ENCODE measurements around the gene ZNF665. TPM values are rescaled to one million over a fixed set of nuclear protein-coding genes. Genes with fewer than 3 reads are reported as not detected.
"Not testable (repeated sequence)": the region's sequence is repeated elsewhere in the genome, so short reads cannot be mapped to it uniquely, and the experiment has no call there.

The ZNF665 gene
- total RNA-seq, 1 donor from 2014 or later: 2.9 TPM

DNA sequence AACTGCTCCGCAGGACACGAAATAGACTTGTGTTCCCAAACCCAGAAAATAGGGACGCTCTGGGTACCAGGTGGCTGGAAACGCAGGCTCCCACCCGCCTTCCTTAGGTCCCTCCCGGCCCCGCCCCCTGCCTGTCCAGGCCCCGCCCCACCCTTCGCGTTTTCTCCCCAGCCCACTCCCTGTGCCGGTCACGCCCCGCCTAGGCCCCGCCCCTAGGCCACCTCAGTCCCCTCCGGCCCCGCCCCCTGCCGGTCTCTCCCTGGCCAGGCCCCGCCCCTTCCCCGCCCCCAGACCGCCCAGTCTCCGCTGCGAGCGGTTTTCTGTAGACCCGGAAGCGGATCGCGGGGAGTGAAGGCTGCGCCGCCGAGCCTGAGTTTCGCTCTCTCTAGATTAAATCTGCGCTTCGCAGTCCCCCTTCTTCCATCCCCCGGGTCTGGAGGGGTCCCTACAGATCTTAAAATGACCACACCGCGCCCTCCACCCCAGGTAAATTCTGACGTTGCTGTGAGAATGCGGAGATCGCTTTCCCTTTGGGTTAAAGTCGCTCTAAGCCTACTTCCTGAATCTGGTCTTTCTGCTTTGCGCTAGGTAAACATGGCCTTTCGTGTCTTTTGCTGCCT is 3.7 kb upstream of the ZNF665 start:
- no peaks in the 10 kb centered on the region for H3K27me3 ChIP-seq (ENCODE audit: control insufficient read depth, insufficient read depth, low read length)
- peak overlapping the region; percentile 89 for H3K4me3 ChIP-seq (ENCODE audit: low read depth, low read length)
- no peaks in the 10 kb centered on the region for H3K36me3 ChIP-seq (ENCODE audit: control insufficient read depth, insufficient read depth, low read length)
- TF ChIP-seq, protein P1, sequence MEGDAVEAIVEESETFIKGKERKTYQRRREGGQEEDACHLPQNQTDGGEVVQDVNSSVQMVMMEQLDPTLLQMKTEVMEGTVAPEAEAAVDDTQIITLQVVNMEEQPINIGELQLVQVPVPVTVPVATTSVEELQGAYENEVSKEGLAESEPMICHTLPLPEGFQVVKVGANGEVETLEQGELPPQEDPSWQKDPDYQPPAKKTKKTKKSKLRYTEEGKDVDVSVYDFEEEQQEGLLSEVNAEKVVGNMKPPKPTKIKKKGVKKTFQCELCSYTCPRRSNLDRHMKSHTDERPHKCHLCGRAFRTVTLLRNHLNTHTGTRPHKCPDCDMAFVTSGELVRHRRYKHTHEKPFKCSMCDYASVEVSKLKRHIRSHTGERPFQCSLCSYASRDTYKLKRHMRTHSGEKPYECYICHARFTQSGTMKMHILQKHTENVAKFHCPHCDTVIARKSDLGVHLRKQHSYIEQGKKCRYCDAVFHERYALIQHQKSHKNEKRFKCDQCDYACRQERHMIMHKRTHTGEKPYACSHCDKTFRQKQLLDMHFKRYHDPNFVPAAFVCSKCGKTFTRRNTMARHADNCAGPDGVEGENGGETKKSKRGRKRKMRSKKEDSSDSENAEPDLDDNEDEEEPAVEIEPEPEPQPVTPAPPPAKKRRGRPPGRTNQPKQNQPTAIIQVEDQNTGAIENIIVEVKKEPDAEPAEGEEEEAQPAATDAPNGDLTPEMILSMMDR (IDR thresholded peaks at IDR 0.05; ENCODE audit: insufficient read depth, low read length, poor library complexity, severe bottlenecking): no peak
- DNase-seq (ENCODE audit: low read depth): peak; percentile 51

DNA sequence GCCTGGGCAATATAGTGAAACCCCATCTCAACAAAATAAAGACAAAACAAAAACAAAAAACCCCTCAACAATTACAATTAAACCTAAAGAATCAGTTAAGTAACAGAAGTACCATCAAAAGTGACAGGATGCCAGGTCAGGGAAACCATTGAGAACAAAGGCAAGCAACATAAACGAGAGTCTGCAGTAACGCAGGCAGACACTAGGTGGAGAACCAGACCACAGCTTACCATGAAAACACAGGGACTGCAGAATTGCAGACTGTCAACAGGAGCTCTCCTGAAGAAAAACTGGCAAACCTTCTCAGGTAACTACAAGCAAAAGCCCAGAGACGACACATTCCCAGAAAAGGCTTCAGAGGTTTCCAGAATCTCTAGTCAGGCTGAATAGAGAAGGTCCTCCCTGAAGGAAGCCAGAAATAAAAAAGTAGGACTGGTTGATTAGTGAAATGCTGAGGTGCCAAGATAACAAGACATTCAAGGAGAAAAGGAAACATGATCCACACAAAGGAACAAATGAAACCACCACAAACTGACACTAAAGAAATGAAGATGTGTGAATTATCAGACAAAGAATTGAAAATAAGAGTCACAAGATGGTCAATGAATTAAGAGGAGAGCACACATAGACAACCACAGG is 2.2 kb upstream of the ZNF665 start:
- peak; percentile 23 for DNase-seq (ENCODE audit: low read depth)
- TF ChIP-seq, protein P1 (IDR thresholded peaks at IDR 0.05; ENCODE audit: insufficient read depth, low read length, poor library complexity, severe bottlenecking): peak; percentile 67
- no peaks in the 10 kb centered on the region for H3K27me3 ChIP-seq (ENCODE audit: control insufficient read depth, insufficient read depth, low read length)
- H3K36me3 ChIP-seq (ENCODE audit: control insufficient read depth, insufficient read depth, low read length): no peaks in the 10 kb centered on the region
- H3K4me3 ChIP-seq (ENCODE audit: low read depth, low read length): no peak overlapping the region

DNA sequence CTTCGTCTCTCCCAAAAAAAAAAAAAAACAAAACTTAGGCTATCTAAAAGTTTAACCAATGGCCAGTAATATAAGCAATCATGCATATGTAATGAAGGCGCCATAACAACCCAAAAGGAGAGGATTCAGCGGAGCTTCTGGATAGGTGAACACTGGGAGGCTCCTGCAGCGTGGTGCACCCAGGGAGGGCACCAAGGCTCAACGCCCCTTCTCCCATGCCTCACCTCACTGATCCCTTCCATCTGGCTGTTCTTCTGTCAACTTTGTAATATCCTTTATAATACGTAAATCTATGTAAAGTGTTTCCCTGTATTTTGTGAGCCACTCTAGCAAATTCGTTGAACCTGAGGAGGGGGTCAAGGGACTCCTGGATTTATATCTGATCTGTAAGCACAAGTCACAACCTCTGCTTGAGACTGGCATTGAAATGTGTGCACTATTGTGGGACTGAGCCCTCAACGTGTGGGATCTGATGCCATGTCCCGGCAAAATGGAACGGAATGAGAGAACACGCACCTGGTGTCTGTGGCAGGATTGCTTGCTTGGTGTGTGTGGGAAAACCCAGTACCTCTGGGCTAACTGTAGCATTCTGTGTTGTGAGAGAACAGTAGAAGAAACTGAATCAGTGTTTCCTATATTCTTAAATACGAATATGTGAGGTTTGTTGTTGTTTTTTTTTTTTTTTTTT is 521 bp upstream of the ZNF665 start:
- H3K4me3 ChIP-seq (ENCODE audit: low read depth, low read length): peak overlapping the region; percentile 13
- no peak for DNase-seq (ENCODE audit: low read depth)
- no peaks in the 10 kb centered on the region for H3K27me3 ChIP-seq (ENCODE audit: control insufficient read depth, insufficient read depth, low read length)
- TF ChIP-seq, protein P1 (IDR thresholded peaks at IDR 0.05; ENCODE audit: insufficient read depth, low read length, poor library complexity, severe bottlenecking): no peak
- no peaks in the 10 kb centered on the region for H3K36me3 ChIP-seq (ENCODE audit: control insufficient read depth, insufficient read depth, low read length)

DNA sequence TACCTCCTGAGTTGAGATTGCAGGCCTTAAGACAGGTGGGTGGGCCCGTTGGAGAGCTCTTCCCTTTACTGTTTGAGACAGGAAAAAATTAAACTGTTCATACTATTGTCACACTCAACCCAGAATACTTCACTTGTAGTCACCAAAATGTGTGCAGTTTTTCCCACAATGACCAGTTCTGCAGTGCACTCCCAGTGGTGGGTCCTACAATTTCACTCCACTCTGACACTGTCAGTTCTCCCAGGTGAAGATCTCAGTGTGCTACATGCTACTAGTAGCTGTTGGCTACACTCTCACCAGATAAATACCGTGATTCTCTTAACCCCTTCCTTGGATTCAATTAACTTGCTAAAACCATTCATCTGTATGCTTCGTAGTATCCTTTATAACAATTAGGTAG is 2.9 kb downstream of the ZNF665 start:
- Histone ChIP-seq H3K4me3 (ENCODE audit: low read depth, low read length) (no peak overlapping the region), H3K36me3 (ENCODE audit: control insufficient read depth, insufficient read depth, low read length) (no peaks in the 10 kb centered on the region), H3K27me3 (ENCODE audit: control insufficient read depth, insufficient read depth, low read length) (no peaks in the 10 kb centered on the region)
- TF ChIP-seq, protein P1 (IDR thresholded peaks at IDR 0.05; ENCODE audit: insufficient read depth, low read length, poor library complexity, severe bottlenecking): no peak
- DNase-seq (ENCODE audit: low read depth): no peak

DNA sequence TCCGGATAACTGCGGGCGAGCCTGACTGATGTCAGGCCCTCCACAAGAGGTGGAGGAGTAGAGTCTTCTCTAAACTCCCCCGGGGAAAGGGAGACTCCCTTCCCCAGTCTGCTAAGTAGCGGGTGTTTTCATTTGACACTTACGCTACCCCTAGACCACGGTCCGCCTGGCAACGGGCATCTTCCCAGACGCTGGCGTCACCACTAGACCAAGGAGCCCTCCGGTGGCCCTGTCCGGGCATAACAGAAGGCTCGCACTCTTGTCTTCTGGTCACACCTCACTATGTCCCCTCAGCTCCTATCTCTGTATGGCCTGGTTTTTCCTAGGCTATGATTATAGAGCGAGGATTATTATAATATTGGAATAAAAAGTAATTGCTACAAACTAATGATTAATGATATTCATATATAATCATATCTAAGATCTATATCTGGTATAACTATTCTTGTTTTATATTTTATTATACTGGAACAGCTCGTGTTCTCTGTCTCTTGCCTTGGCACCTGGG is 3.4 kb downstream of the ZNF665 start:
- H3K36me3 ChIP-seq (ENCODE audit: control insufficient read depth, insufficient read depth, low read length); DNase-seq (ENCODE audit: low read depth); H3K27me3 ChIP-seq (ENCODE audit: control insufficient read depth, insufficient read depth, low read length); H3K4me3 ChIP-seq (ENCODE audit: low read depth, low read length): not testable (repeated sequence)

DNA sequence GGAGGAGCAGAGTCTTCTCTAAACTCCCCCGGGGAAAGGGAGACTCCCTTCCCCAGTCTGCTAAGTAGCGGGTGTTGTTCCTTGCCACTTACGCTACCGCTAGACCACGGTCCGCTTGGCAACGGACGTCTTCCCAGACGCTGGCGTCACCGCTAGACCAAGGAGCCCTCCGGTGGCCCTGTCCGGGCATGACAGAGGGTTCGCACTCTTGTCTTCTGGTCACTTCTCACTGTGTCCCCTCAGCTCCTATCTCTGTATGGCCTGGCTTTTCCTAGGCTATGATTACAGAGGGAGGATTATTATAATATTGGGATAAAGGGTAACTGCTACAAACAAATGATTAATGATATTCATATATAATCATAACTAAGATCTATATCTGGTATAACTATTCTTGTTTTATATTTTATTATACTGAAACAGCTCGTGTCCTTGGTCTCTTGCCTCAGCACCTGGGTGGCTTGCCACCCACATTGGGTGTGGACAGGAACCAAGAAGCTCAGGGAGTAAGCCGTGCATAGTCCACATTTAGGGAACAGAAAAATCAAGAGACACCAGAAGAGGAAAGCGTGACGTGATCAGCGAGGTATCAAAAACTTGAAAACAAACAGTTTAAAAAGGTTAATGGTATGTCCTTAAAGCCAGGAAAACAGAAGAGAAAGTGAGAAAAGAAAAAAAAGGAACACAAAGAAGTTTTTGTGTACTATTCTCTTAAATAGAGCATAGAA is 7.8 kb downstream of the ZNF665 start:
- not testable (repeated sequence) for H3K36me3 ChIP-seq (ENCODE audit: control insufficient read depth, insufficient read depth, low read length); DNase-seq (ENCODE audit: low read depth); H3K27me3 ChIP-seq (ENCODE audit: control insufficient read depth, insufficient read depth, low read length); H3K4me3 ChIP-seq (ENCODE audit: low read depth, low read length)
